RPMI8226 (cell line): ENCODE measurements around the gene CYP1B1.
"Not testable (repeated sequence)": the region's sequence is repeated elsewhere in the genome, so short reads cannot be mapped to it uniquely, and the experiment has no call there.

Experiments
- DNase-seq: peaks from one replicate; pipeline ENCODE4 v3.0.0-alpha.2; 2015

CYP1B1 gene

DNA sequence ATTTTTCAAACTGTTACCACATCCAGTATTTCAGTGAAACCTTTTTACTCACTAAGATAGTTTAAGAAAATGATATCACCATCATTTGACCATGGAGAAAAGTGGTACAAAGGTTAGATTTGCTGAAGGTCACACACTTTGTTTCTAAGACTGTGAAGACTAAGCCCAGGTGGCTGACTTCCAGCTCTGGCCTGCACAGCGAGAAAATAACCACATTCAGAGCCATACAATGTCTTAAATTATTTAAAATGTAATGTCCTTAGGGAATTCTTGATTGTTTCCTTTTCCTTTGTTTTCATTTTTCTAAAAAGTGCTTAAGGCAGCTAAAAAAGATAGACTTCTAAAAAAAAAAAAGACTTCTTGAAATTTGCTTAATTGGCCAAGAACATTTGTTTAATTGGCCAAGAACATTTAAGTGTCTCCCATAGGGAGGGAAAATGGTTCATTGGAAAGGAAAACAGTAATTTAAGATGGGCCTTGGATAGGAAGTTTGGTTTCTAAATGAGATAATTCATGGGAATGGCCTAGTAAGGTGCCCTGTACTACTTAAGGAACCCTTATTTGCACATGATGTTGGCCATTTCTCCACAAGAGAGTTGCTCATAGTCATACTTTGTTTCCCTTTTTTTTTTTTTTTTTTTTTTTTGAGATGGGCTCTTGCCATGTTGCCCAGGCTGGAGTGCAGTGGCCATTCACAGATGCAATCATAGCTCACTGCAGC is 45.2 kb downstream of the CYP1B1 start:
- no peak for DNase-seq

GRCh38 chr2:38029512-38029911 is 46.4 kb downstream of the CYP1B1 start:
- DNase-seq, result no peak

GRCh38 chr2:38028829-38029228 is 47.1 kb downstream of the CYP1B1 start:
- DNase-seq, result no peak

- DNase-seq, result no peak
These were observed 49.1 kb downstream of the CYP1B1 start for GRCh38 chr2:38026846-38027245.

DNA sequence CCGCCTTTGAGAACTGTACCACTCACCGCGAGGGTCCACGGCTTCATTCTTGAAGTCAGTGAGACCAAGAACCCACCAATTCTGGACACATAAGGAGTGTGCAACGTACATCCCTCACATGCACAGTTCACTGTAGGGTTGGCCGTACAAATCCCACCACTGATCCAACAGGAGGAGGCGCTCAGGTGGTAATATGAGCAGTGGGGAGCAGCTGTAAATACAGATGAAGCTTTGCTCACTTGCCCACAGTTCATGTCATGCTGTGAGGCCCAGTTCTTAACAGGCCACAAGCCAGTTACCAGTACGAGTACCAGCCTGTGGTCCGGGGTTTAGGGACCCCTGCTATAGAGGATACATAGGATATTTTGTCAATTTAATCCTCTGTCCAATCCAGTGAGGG is 54.4 kb downstream of the CYP1B1 start:
- no peak for DNase-seq

- DNase-seq, result not testable (repeated sequence)
These were observed 55.4 kb downstream of the CYP1B1 start for GRCh38 chr2:38020359-38021069.

- no peak for DNase-seq
These were observed 58.1 kb downstream of the CYP1B1 start for GRCh38 chr2:38017836-38018235.
